T-helper 2 cell treated with Interferon-gamma antibody and Interleukin-4, amounts not matched to agents 5 μg/mL and 100 μg/mL, for 36 hours (primary cell): ENCODE results near the gene TLN1.

Experiments used
- DNase-seq: peaks from one replicate; pipeline ENCODE4 v3.0.0; 2021; ENCODE audit warnings: low spot score
- H3K27ac Mint-ChIP-seq: one replicate; pipeline ENCODE4 v1.8.0; 2021; ENCODE audit warnings: mild to moderate bottlenecking, mixed read lengths
- H3K27me3 Mint-ChIP-seq: one replicate; pipeline ENCODE4 v1.8.0; 2021; ENCODE audit warnings: low read depth, mixed read lengths
- H3K36me3 Mint-ChIP-seq: one replicate; pipeline ENCODE4 v1.8.0; 2021; ENCODE audit warnings: low read depth, mixed read lengths
- H3K4me1 Mint-ChIP-seq: one replicate; pipeline ENCODE4 v1.8.0; 2021; ENCODE audit warnings: low read depth, mixed read lengths
- H3K4me3 Mint-ChIP-seq: one replicate; pipeline ENCODE4 v1.8.0; 2022; ENCODE audit warnings: mild to moderate bottlenecking, moderate library complexity, mixed read lengths
- H3K9me3 Mint-ChIP-seq: one replicate; pipeline ENCODE4 v1.8.0; 2021; ENCODE audit warnings: mixed read lengths

The TLN1 gene

GRCh38 chr9:35673132-35674024, 58.6 kb downstream of the TLN1 start, which contains the start of gene CA9:
CA9 (plus strand) TSS chr9:35673928; CDS start chr9:35673960, 32 bp downstream.
- H3K27me3 Mint-ChIP-seq: peaks cover 30% of the 10 kb centered on the region
- peaks cover 3% of the 10 kb centered on the region for H3K4me1 Mint-ChIP-seq
- no peak within 1 kb of the TSS for H3K4me3 Mint-ChIP-seq
- no peak within 1 kb of the TSS for H3K27ac Mint-ChIP-seq
- H3K9me3 Mint-ChIP-seq: no peaks in the 10 kb centered on the region
- no peaks in the 10 kb centered on the region for H3K36me3 Mint-ChIP-seq
- DNase-seq: no peak

GRCh38 chr9:35669331-35670145, 62.5 kb downstream of the TLN1 start:
- Mint-ChIP-seq H3K4me3 (no peak overlapping the region), H3K4me1 (peaks cover 9% of the 10 kb centered on the region), H3K9me3 (no peaks in the 10 kb centered on the region), H3K27ac (no peak overlapping the region), H3K36me3 (no peaks in the 10 kb centered on the region), H3K27me3 (peaks cover 14% of the 10 kb centered on the region)
- no peak for DNase-seq

GRCh38 chr9:35667939-35668338, 64.1 kb downstream of the TLN1 start:
- Mint-ChIP-seq H3K4me3 (no peak overlapping the region), H3K4me1 (peaks cover 22% of the 10 kb centered on the region), H3K27me3 (peaks cover 1% of the 10 kb centered on the region), H3K9me3 (no peaks in the 10 kb centered on the region), H3K36me3 (no peaks in the 10 kb centered on the region), H3K27ac (no peak overlapping the region)
- no peak for DNase-seq

DNA sequence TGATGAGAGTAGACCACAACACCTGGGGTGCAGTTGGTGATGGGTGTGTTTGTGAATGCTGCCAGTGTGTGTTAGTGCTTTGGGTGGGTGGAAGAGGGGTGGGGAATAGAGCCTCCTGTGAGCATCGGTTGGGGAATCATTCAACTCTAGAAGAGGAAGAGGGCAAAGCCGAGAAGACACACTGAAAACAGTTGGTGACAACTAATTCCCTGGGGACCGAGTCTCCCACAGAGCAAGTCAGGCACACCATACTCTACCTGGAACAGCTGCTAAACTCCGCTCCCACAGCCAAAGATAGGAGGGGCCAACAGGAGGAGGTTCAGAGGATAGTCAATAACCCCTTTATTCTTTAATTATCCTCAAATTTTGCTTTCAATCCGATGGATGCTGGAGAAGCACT, 65.4 kb downstream of the TLN1 start:
- Mint-ChIP-seq H3K36me3 (peaks cover 10% of the 10 kb centered on the region), H3K27ac (no peak overlapping the region), H3K4me3 (no peak overlapping the region), H3K9me3 (no peaks in the 10 kb centered on the region), H3K4me1 (peaks cover 36% of the 10 kb centered on the region), H3K27me3 (no peaks in the 10 kb centered on the region)
- no peak for DNase-seq

- H3K27ac Mint-ChIP-seq: no peak overlapping the region
- H3K36me3 Mint-ChIP-seq: peaks cover 13% of the 10 kb centered on the region
- no peak for DNase-seq
- H3K4me3 Mint-ChIP-seq: peak overlapping the region; percentile 65
- peaks cover 39% of the 10 kb centered on the region for H3K4me1 Mint-ChIP-seq
- no peaks in the 10 kb centered on the region for H3K27me3 Mint-ChIP-seq
- H3K9me3 Mint-ChIP-seq: no peaks in the 10 kb centered on the region
Measured at GRCh38 chr9:35666045-35666444, 66.0 kb downstream of the TLN1 start.

DNA sequence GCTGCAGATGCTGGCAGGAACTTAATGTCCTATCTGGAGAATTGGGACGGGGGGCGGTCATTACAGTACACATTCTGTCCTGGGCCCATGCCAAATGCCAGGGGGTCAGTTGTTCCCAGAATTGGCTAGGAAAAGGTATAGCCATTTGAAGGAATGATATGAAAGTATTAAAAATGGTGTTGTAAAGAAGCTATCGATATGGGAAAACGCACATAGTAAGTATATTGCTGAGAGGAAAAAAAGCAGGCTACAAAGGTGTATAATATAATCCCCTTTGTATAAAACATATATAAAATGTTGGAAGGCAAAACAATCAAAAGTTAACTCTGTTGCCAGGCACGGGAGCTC, 66.5 kb downstream of the TLN1 start:
- H3K9me3 Mint-ChIP-seq: no peaks in the 10 kb centered on the region
- H3K27me3 Mint-ChIP-seq: no peaks in the 10 kb centered on the region
- H3K4me3 Mint-ChIP-seq: peak overlapping the region; percentile 92
- H3K27ac Mint-ChIP-seq: peak overlapping the region; percentile 87
- H3K4me1 Mint-ChIP-seq: peaks cover 45% of the 10 kb centered on the region
- H3K36me3 Mint-ChIP-seq: peaks cover 19% of the 10 kb centered on the region
- no peak for DNase-seq

DNA sequence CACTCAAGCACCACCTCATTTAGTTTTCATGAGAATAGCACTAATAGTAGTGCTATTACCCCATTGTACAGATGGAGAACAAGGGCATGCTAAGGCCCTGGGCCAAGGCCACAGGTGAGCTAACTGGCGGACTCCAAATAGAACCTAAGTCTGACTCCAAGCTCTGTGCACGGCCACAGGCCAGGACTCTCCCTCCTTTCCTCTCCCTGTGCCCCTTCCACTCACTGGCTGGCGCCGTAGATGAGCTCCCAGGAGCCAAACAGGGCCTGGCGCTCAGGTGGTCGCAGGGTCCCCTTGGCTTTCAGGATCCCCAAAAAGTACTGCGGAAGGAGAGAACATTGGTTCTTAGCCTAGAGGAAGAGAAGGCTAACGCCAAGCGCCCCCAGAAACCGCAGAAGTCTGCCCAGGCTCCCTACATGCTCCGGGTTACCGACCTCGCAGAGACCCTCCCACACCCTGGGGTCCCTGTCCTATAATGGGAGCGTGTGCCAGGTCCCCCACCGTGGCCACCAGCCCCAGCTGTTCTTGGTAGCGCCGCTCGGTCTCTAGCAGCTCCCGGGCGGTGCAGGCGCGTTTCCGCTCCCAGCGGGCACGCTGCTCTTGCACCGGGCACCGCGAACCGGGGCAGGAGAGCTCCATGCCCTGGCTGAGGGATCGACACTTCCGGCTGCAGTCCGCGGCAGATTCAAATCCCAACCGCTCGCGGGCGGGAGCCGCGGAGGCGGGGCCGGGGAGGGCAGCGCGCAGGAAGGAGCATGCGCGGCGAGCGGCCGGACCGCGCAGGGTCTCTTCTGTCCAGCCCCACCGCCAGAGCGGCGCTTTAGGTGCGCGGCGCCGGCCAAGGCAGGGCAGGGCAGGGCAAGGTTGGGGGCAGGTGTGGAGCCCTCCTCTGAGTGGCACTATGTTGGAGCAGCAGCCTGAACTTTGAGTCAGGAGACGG, 67.2 kb downstream of the TLN1 start, which contains the start of gene ARHGEF39:
ARHGEF39 (minus strand) TSS at position 665 of the 940 bp plus-strand sequence; CDS start at position 639, 26 bp downstream.
- peak; percentile 87 for DNase-seq
- Mint-ChIP-seq H3K4me1 (peaks cover 49% of the 10 kb centered on the region), H3K36me3 (peaks cover 25% of the 10 kb centered on the region), H3K27ac (peak within 1 kb of the TSS; percentile 87), H3K4me3 (peak within 1 kb of the TSS; percentile 92), H3K27me3 (no peaks in the 10 kb centered on the region), H3K9me3 (no peaks in the 10 kb centered on the region)

DNA sequence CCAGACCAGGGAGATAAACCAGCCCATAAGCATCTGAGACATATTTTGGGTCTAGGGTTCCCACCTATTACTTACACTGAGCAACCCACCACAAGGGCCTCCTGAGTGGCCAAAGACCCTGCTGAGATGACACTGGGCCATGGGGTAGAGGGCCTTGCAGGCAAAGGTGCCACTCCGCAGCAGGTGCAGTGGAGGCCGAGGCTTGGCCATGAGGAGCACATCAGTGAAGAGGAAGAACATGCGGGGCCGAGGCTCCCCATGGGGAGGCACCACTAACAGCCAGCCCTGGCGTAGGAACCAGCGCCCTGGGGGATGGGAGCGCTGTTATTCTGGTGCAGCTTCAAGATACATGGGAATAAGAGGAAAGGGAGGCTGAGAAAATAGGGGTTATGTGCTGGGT, 69.6 kb downstream of the TLN1 start:
- Mint-ChIP-seq H3K4me3 (peak overlapping the region; percentile 92), H3K36me3 (peaks cover 36% of the 10 kb centered on the region), H3K4me1 (peaks cover 63% of the 10 kb centered on the region), H3K27me3 (peaks cover 6% of the 10 kb centered on the region), H3K27ac (peak overlapping the region; percentile 87), H3K9me3 (no peaks in the 10 kb centered on the region)
- DNase-seq: no peak

GRCh38 chr9:35661756-35662350, 70.1 kb downstream of the TLN1 start:
- Mint-ChIP-seq H3K27me3 (peaks cover 6% of the 10 kb centered on the region), H3K4me3 (peak overlapping the region; percentile 92), H3K36me3 (peaks cover 36% of the 10 kb centered on the region), H3K9me3 (no peaks in the 10 kb centered on the region), H3K4me1 (peaks cover 69% of the 10 kb centered on the region), H3K27ac (peak overlapping the region; percentile 87)
- DNase-seq: no peak

GRCh38 chr9:35660966-35661415, 71.0 kb downstream of the TLN1 start:
- peak overlapping the region; percentile 61 for H3K4me3 Mint-ChIP-seq
- H3K9me3 Mint-ChIP-seq: no peaks in the 10 kb centered on the region
- H3K36me3 Mint-ChIP-seq: peaks cover 36% of the 10 kb centered on the region
- H3K27ac Mint-ChIP-seq: peak overlapping the region; percentile 46
- H3K4me1 Mint-ChIP-seq: peaks cover 74% of the 10 kb centered on the region
- H3K27me3 Mint-ChIP-seq: peaks cover 6% of the 10 kb centered on the region
- DNase-seq: no peak

DNA sequence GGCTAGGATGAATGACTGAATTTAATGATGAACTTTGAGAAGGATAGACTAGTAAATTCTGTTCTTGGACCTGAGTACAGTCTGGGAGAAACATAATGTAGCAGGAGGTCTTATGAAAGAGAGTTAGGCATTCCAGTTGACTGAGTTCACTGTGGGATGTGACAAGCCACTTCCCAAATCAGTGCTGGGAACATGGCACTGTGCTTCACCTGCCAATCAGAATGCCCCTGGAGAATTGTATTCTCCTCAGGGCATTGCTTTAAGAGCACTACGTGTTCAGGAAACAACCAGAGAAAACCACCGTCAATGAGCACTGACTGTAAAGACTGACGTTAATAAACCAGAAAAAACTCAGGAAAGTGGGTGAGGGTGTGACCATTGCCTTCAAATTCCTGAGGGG, 72.7 kb downstream of the TLN1 start:
- H3K27me3 Mint-ChIP-seq: peaks cover 6% of the 10 kb centered on the region
- H3K4me3 Mint-ChIP-seq: peak overlapping the region; percentile 89
- no peaks in the 10 kb centered on the region for H3K9me3 Mint-ChIP-seq
- H3K4me1 Mint-ChIP-seq: peaks cover 70% of the 10 kb centered on the region
- H3K27ac Mint-ChIP-seq: peak overlapping the region; percentile 77
- peaks cover 36% of the 10 kb centered on the region for H3K36me3 Mint-ChIP-seq
- DNase-seq: no peak

DNA sequence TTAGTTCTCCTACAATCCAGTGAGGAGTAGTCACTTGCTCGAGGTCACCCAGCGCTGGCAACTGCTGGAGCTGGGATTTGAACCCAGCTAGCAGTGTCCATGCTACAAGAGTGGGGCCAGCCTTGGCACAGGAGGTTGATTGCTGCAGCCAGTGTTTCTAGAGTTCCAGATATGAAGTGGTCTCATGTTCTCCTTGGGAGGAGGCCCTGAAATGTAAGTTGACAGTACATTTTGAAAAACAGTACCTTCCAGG, 73.1 kb downstream of the TLN1 start:
- Mint-ChIP-seq H3K9me3 (no peaks in the 10 kb centered on the region), H3K36me3 (peaks cover 36% of the 10 kb centered on the region), H3K27ac (peak overlapping the region; percentile 77), H3K27me3 (peaks cover 6% of the 10 kb centered on the region), H3K4me1 (peaks cover 66% of the 10 kb centered on the region), H3K4me3 (peak overlapping the region; percentile 89)
- no peak for DNase-seq
